C4-2B (cell line): ENCODE measurements around the gene IQSEC1.

Experiments used
- H3K27ac ChIP-seq: fragments of 450-650 bp; 2 replicates; pipeline ENCODE4 v1.5.1; 2017
- CTCF ChIP-seq: fragments of 450-650 bp; conservative IDR thresholded peaks from 2 replicates; pipeline ENCODE4 v1.5.1; 2017; ENCODE audit warnings: mild to moderate bottlenecking
- ZFX ChIP-seq: fragments of 450-650 bp; IDR thresholded peaks from 2 replicates; pipeline ENCODE4 v1.6.1; 2017

Gene IQSEC1

GRCh38 chr3:12946251-12946648 is 127.0 kb downstream of the IQSEC1 start:
- no peak overlapping the region for H3K27ac ChIP-seq
- TF ChIP-seq CTCF = no peak
- TF ChIP-seq ZFX = no peak

- H3K27ac ChIP-seq = no peak overlapping the region
- TF ChIP-seq CTCF (no peak), ZFX (no peak)
Measured at GRCh38 chr3:12944849-12945248, 128.4 kb downstream of the IQSEC1 start.

GRCh38 chr3:12944413-12944812 is 128.8 kb downstream of the IQSEC1 start:
- TF ChIP-seq ZFX (no peak), CTCF (no peak)
- H3K27ac ChIP-seq = no peak overlapping the region

GRCh38 chr3:12943124-12944021 is 129.9 kb downstream of the IQSEC1 start:
- no peak overlapping the region for H3K27ac ChIP-seq
- TF ChIP-seq ZFX (no peak), CTCF (no peak)

GRCh38 chr3:12941495-12942023 is 131.7 kb downstream of the IQSEC1 start:
- no peak overlapping the region for H3K27ac ChIP-seq
- no peak for TF ChIP-seq CTCF
- TF ChIP-seq ZFX = no peak

GRCh38 chr3:12940854-12941253 is 132.4 kb downstream of the IQSEC1 start:
- H3K27ac ChIP-seq = no peak overlapping the region
- no peak for TF ChIP-seq CTCF
- no peak for TF ChIP-seq ZFX

- no peak for TF ChIP-seq CTCF
- no peak overlapping the region for H3K27ac ChIP-seq
Measured at GRCh38 chr3:12939137-12939536, 134.1 kb downstream of the IQSEC1 start.
